NB4 (cell line): ENCODE data around the gene ANKFN1.

ENCODE experiments used
- DNase-seq: peaks from one replicate; pipeline ENCODE4 v3.0.0; 2010; ENCODE audit warnings: low read depth
- H3K4me3 ChIP-seq: one replicate; pipeline ENCODE4 v1.5.1; 2011; ENCODE audit warnings: mild to moderate bottlenecking, low read depth, low read length, moderate library complexity
- MYC ChIP-seq: IDR thresholded peaks from 2 replicates; pipeline ENCODE4 v1.6.1; 2011; ENCODE audit warnings: low read depth, low read length
- POLR2A ChIP-seq: IDR thresholded peaks from 2 replicates; pipeline ENCODE4 v1.6.1; 2011; ENCODE audit warnings: mild to moderate bottlenecking; ENCODE audit not compliant: insufficient read length; ENCODE audit errors: extremely low read depth
- TF ChIP-seq, protein P1 (sequence below): IDR thresholded peaks from 2 replicates; pipeline ENCODE4 v1.6.1; 2011; ENCODE audit warnings: low read depth, low read length
- TF ChIP-seq, protein P2 (sequence below): IDR thresholded peaks from one replicate; pipeline ENCODE4 v1.5.1; 2012; ENCODE audit warnings: low read depth, low read length

The ANKFN1 gene

DNA sequence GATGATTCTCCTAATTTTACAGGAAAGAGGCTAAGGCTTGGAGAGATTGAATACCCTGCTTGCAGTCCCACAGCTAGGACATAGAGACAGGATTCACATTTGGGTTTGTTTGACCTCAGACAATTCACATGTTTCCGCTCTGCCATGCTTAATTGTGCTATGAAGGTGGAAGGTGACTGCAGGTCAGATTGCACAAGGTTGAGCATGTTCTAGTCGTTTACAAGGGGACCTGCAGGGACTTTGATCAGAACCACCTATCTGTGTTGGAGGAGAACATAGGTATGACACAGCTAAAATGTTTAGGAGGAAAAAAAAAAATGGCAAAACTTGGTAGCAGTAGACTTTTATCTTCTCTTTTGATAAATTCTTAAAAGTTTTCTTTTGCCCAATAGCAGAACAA, 4.9 kb upstream of the ANKFN1 start:
- no peak for DNase-seq
- no peak overlapping the region for H3K4me3 ChIP-seq
- TF ChIP-seq MYC = no peak
- TF ChIP-seq, protein P1, sequence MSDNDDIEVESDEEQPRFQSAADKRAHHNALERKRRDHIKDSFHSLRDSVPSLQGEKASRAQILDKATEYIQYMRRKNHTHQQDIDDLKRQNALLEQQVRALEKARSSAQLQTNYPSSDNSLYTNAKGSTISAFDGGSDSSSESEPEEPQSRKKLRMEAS = no peak
- TF ChIP-seq, protein P2, sequence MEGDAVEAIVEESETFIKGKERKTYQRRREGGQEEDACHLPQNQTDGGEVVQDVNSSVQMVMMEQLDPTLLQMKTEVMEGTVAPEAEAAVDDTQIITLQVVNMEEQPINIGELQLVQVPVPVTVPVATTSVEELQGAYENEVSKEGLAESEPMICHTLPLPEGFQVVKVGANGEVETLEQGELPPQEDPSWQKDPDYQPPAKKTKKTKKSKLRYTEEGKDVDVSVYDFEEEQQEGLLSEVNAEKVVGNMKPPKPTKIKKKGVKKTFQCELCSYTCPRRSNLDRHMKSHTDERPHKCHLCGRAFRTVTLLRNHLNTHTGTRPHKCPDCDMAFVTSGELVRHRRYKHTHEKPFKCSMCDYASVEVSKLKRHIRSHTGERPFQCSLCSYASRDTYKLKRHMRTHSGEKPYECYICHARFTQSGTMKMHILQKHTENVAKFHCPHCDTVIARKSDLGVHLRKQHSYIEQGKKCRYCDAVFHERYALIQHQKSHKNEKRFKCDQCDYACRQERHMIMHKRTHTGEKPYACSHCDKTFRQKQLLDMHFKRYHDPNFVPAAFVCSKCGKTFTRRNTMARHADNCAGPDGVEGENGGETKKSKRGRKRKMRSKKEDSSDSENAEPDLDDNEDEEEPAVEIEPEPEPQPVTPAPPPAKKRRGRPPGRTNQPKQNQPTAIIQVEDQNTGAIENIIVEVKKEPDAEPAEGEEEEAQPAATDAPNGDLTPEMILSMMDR = no peak
- TF ChIP-seq POLR2A = no peak

DNA sequence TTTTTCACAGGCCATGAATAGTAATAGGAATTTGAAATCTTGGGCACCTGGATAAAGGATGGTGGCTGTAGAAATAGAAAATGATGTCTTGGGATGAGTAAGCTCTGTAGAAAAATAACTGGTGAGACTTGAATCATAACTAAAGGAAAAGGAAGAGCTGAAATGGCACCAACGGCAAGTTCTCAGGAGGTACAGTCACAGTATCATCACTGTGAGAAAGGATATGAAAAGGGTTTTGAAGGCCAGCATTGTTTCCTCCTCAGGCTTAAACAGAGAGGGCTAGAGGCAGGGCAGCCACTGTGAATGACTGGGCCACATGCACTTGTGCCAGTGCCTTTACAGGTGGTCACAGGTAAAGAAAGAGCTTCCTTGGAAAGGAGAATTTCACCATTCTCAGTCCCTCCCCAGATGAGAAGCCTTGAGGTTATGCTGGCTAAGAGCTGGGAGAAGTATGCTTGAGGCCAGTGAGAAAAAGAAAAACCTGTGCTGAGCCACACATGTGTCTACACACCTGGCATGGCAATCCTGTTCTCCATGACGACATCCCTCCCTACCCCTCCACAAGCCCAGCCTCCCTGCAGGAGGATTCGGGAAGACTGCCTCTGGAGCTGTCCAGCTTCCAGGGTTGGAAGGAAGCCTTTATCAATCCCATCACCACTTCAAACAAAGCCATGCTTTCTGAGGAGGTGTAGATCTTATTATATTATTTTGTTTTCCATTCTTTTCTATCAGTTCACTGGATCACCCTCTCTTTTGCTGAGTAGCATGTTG, 3.8 kb upstream of the ANKFN1 start:
- TF ChIP-seq, protein P2 = no peak
- TF ChIP-seq POLR2A (no peak), MYC (no peak)
- TF ChIP-seq, protein P1 = no peak
- no peak for DNase-seq
- no peak overlapping the region for H3K4me3 ChIP-seq

DNA sequence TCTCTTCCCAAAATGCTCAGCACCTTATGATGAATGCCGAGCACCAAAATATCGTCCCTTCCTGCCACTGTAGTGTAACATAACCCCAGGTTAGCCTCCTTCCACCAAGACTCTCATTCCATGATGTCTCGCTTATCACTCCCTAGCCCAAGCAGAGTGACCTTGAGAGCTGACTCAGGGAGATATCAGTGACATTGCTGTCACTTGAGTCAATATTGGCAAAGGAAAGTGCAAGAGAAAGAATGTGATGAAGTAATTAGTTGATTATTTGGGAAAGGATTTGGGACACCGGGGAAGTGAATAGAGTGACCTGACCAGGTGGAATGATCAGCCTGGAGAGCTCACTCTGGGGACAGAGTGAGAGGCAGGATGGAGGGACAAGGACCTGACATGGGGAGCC, 2.6 kb upstream of the ANKFN1 start:
- DNase-seq = no peak
- H3K4me3 ChIP-seq = no peak overlapping the region
- TF ChIP-seq MYC (no peak), POLR2A (no peak)
- TF ChIP-seq, protein P2 = no peak
- TF ChIP-seq, protein P1 = no peak

DNA sequence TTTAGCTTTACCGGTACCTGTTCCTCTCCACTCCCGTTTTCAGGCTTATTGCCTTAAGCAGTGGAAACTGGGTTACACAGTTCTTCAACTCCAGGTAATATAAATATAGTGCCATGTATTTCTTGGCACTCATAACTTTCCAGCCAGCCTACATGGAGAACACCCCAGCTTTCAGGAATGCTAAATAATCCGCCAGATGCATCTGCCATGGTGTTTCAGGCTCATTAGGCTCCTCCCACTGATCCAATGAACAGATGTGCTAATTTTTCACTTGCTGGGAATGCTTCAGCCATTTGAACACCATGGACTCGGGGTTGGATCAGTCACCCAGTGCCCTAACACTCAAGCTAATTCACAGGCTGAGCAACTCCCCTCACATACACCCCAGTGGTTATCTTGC, 4.6 kb downstream of the ANKFN1 start:
- no peak overlapping the region for H3K4me3 ChIP-seq
- TF ChIP-seq POLR2A (no peak), MYC (no peak)
- TF ChIP-seq, protein P1 = no peak
- TF ChIP-seq, protein P2 = no peak
- DNase-seq = no peak

DNA sequence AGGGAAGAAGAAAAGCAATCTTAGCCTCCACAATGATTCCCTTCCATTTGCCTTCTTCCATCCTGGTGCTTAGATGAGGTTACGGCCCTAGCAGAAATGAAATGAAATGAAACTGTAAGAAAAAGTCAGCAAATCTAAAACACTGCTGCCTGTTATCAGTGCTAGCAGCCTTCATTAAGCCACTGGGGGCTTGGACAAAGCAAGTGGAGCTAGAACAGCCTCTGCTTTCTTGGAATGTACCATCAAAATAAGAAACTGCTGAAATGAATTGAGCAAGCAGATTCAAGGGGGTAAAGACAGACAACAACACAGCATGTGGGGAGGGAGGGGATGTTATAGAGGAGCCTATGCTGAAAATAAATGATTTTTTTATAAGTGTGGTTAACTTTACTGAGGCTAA, 5.1 kb downstream of the ANKFN1 start:
- TF ChIP-seq, protein P2 = no peak
- TF ChIP-seq, protein P1 = no peak
- TF ChIP-seq POLR2A = no peak
- no peak for TF ChIP-seq MYC
- no peak for DNase-seq

More for the DNA sequence above, 5.1 kb downstream of the ANKFN1 start:
- H3K4me3 ChIP-seq = no peak overlapping the region
